Mesothelial cell of epicardium (in vitro differentiated cells): ENCODE results near the gene MYRF. TPM values are rescaled to one million over a fixed set of nuclear protein-coding genes. Genes with fewer than 3 reads are reported as not detected.

Source experiments
- DNase-seq, 2 experiments: peaks; one replicate each; pipeline ENCODE4 v3.0.0; 2021; ENCODE audit warnings: low spot score in 2 of 2; ENCODE audit not compliant: unreplicated experiment in 2 of 2
- H3K27ac Mint-ChIP-seq: 2 replicates; pipeline ENCODE4 v1.8.0; 2021; ENCODE audit warnings: mixed read lengths
- H3K27me3 Mint-ChIP-seq: 2 replicates; pipeline ENCODE4 v1.8.0; 2021; ENCODE audit warnings: low read depth, mixed read lengths
- H3K36me3 Mint-ChIP-seq: 2 replicates; pipeline ENCODE4 v1.8.0; 2021; ENCODE audit warnings: mixed read lengths
- H3K4me1 Mint-ChIP-seq: 2 replicates; pipeline ENCODE4 v1.8.0; 2021; ENCODE audit warnings: mixed read lengths
- H3K4me3 Mint-ChIP-seq: 2 replicates; pipeline ENCODE4 v1.8.0; 2021; ENCODE audit warnings: mild to moderate bottlenecking, moderate library complexity, mixed read lengths
- H3K9me3 Mint-ChIP-seq: 2 replicates; pipeline ENCODE4 v1.8.0; 2021; ENCODE audit warnings: mixed read lengths
- total RNA-seq: library from RNA; stranded (reverse); gene quantifications from 3 replicates; pipeline ENCODE4 v1.2.1, GENCODE V29; 2021
- TF ChIP-seq, protein P1 (sequence below): fragments of 200-600 bp; sonication (generic); IDR thresholded peaks from one replicate; pipeline ENCODE4 v1.5.0; 2021; ENCODE audit warnings: antibody characterized with exemption; ENCODE audit not compliant: unreplicated experiment

MYRF gene
- total RNA-seq, 1 donor from 2014 or later: 428 TPM

DNA sequence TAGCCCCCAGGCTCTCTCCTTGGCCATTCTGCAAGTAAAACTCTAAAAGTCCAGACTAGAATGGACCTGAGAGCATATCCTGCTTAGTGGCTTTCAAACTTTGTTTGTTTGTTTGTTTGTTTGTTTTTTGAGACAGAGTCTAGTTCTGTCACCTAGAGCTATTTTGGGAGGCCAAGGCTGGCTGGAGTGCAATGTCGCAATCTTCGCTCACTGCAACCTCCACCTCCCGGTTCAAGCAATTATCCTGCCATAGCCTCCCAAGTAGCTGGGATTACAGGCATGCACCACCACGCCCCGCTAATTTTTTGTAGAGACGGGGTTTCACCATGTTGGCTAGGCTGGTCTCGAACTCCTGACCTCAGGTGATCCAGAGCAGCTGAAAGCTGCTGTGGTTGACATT, 43.3 kb upstream of the MYRF start:
- DNase-seq: no peak
- H3K36me3 Mint-ChIP-seq: no peaks in the 10 kb centered on the region
- no peak overlapping the region for H3K27ac Mint-ChIP-seq
- H3K4me1 Mint-ChIP-seq: no peaks in the 10 kb centered on the region
- H3K4me3 Mint-ChIP-seq: no peak overlapping the region
- TF ChIP-seq, protein P1, sequence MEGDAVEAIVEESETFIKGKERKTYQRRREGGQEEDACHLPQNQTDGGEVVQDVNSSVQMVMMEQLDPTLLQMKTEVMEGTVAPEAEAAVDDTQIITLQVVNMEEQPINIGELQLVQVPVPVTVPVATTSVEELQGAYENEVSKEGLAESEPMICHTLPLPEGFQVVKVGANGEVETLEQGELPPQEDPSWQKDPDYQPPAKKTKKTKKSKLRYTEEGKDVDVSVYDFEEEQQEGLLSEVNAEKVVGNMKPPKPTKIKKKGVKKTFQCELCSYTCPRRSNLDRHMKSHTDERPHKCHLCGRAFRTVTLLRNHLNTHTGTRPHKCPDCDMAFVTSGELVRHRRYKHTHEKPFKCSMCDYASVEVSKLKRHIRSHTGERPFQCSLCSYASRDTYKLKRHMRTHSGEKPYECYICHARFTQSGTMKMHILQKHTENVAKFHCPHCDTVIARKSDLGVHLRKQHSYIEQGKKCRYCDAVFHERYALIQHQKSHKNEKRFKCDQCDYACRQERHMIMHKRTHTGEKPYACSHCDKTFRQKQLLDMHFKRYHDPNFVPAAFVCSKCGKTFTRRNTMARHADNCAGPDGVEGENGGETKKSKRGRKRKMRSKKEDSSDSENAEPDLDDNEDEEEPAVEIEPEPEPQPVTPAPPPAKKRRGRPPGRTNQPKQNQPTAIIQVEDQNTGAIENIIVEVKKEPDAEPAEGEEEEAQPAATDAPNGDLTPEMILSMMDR: no peak
- peaks cover 4% of the 10 kb centered on the region for H3K27me3 Mint-ChIP-seq
- H3K9me3 Mint-ChIP-seq: no peaks in the 10 kb centered on the region

DNA sequence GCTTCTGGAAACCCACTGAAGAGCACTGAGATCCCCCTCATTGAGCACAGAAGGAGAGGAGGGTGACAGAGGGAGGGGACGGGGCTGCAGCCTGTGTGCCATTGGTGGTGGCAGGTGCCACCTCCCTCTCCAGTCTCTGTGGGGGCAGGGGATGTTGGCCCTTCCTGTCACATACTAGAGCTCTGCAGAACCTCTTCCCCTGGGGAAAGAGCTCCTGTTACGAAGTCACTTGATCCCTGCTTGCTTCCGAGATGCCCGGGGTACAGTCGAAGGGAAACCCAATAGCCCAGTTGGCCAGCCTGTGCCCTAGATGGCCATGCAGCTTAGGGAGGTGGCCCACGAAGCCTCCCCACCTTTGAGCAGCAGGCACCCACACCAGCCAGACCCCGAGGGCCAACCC, 42.9 kb upstream of the MYRF start:
- TF ChIP-seq, protein P1: no peak
- no peaks in the 10 kb centered on the region for H3K36me3 Mint-ChIP-seq
- H3K27ac Mint-ChIP-seq: no peak overlapping the region
- no peaks in the 10 kb centered on the region for H3K4me1 Mint-ChIP-seq
- H3K9me3 Mint-ChIP-seq: no peaks in the 10 kb centered on the region
- DNase-seq: no peak
- peaks cover 1% of the 10 kb centered on the region for H3K27me3 Mint-ChIP-seq
- no peak overlapping the region for H3K4me3 Mint-ChIP-seq

DNA sequence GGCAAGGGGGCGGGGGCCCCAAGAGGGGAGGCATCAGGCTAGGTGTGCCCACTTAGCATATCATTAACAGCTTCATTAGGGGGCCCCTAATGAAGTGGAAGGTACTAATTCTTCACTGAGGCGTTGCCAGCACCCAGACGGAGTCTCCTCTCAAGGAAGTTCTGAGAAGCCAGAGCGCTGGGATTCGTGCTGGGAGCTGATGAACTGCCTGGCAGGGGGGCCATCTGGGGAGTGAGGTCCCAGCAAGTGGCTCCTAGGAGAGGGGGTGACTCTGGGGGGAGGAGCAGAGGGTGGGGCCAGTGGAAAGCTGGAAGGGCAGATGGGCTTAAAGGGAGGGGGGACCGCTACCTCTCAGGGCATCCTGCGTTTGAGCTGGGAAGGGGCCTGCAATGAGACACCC, 42.4 kb upstream of the MYRF start:
- H3K36me3 Mint-ChIP-seq: no peaks in the 10 kb centered on the region

DNA sequence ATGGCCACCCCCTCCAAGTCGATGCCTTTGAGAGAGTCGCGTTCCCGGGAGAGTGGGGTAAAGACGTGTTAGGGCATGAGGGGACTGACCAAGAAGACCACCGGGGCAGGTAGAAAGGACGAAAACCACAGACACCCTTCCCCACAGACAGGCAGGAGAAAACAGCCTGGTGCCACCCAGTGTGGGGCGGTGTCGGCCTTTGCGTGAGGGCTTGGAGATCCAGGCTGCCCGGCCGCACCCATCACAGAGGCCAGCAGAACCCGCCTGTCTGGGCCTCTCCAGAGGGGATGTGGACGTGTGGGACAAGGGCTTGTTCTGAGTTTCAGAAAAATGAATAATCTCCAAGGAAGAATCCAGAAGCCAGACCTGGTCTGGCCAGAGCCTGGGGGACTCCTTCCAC, 41.4 kb upstream of the MYRF start:
- Mint-ChIP-seq H3K4me3 (no peak overlapping the region), H3K36me3 (no peaks in the 10 kb centered on the region), H3K9me3 (no peaks in the 10 kb centered on the region), H3K27me3 (no peaks in the 10 kb centered on the region), H3K4me1 (no peaks in the 10 kb centered on the region), H3K27ac (no peak overlapping the region)
- no peak for DNase-seq
- TF ChIP-seq, protein P1: no peak

More for the DNA sequence above, 42.4 kb upstream of the MYRF start:
- H3K27ac Mint-ChIP-seq: no peak overlapping the region
- H3K27me3 Mint-ChIP-seq: no peaks in the 10 kb centered on the region
- no peak overlapping the region for H3K4me3 Mint-ChIP-seq
- no peaks in the 10 kb centered on the region for H3K4me1 Mint-ChIP-seq
- no peaks in the 10 kb centered on the region for H3K9me3 Mint-ChIP-seq
- TF ChIP-seq, protein P1: no peak
- DNase-seq: no peak

DNA sequence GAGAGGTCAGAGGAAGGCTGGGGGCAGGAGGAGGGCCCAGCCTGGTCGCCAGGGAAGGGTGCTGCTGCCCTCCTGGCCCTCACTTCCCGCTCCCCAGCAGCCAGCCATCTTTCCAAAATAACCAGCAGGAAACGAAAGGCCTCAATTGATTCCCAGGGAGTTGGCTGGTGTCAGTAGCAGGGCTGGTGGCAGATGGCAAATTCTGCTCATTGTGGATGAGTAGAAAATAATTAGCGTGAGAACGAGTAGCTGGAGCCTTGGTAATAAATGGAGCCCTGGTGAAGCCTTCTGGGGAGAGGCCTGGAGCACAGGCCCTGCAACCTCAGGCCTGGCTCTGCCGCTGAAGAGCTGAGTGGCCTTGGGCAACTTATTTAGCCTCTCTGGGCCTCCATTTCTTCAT, 40.9 kb upstream of the MYRF start:
- no peaks in the 10 kb centered on the region for H3K36me3 Mint-ChIP-seq
- H3K27me3 Mint-ChIP-seq: no peaks in the 10 kb centered on the region
- H3K9me3 Mint-ChIP-seq: no peaks in the 10 kb centered on the region
- no peak for DNase-seq
- no peaks in the 10 kb centered on the region for H3K4me1 Mint-ChIP-seq
- no peak overlapping the region for H3K27ac Mint-ChIP-seq
- TF ChIP-seq, protein P1: no peak
- no peak overlapping the region for H3K4me3 Mint-ChIP-seq

DNA sequence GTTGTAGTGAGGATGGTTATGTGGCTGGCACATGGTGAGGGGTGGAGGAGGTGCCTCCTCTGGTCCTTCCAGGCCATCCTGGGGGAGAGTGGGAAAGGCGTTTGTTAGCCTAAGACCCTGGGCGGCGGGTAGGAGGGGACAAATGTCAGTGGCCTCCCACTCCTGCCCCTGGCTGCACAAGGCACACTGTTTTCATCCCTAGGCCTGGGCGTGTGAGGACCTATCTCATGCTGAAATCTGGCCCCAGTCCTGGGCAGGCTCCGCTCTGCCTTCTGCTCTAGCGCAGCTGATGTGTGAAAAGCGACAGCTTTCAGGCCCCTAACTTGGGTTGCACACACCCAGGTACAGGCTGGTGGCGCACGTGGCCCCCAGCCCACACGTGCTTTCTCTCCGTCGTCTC, 40.1 kb upstream of the MYRF start:
- no peak for DNase-seq
- TF ChIP-seq, protein P1: no peak
- Mint-ChIP-seq H3K4me3 (no peak overlapping the region), H3K27me3 (no peaks in the 10 kb centered on the region), H3K27ac (no peak overlapping the region), H3K9me3 (no peaks in the 10 kb centered on the region), H3K36me3 (no peaks in the 10 kb centered on the region), H3K4me1 (no peaks in the 10 kb centered on the region)
